ENCODE measurements around the gene PPP6R2. TPM values are rescaled to one million over a fixed set of nuclear protein-coding genes. Genes with fewer than 3 reads are reported as not detected.

Gene PPP6R2
- total and polyA plus RNA-seq, 2 of the 8 experiments (the other 6 are each of a cell fraction or from before 2014, with no cell fraction given): 25.0 to 32.2 TPM

DNA sequence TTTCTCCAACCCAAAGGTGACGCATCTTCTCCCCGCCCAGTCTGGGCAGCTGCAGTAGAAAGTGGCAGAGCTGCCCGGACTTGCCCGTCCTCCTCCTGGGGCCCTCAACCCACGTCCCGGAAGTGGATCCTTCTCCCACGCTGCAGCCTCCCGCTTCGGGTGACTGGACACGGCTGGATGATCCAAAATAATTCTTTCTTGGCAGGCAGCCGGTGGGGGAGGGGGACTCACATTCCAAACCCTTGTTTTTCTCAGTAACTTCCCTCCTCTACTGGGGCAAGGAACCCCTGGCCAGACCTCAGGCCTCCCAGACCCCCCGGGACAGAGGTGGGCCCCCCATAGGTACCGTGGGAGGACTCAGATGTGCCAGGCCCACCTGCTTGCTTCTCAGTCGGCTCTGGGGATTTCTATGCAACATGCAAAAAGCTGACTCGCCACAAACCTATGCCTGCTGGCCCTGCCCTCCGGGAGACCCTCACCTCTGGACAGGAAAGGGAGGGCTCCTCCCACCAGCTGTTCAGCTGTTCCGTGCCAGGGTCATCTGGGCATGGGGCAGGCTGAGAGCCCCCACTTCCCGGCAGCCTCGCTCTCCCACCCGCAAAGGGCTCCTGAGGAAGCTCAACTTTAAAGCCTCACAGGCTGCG is 37.1 kb upstream of the PPP6R2 start (continued):
- no peak for TF ChIP-seq CHD7 (IDR thresholded peaks at IDR 0.05; ENCODE audit: insufficient replicate concordance, low read length)
- TF ChIP-seq KDM1A (IDR thresholded peaks at IDR 0.05; ENCODE audit: borderline replicate concordance, low read length): no peak
